CD14-positive monocyte (primary cell): Measurements from ENCODE around the gene SULT1C3. TPM values are rescaled to one million over a fixed set of nuclear protein-coding genes. Genes with fewer than 3 reads are reported as not detected.

ENCODE experiments used
- DNase-seq, 3 donors: peaks; one replicate each; pipeline ENCODE4 v3.0.0-alpha.2; 2011 to 2022
- H2AFZ ChIP-seq: 2 replicates; pipeline ENCODE4 v1.6.0; 2012; ENCODE audit warnings: mild to moderate bottlenecking, low read depth, low read length, inconsistent platforms; ENCODE audit not compliant: insufficient read depth, poor library complexity, severe bottlenecking
- H3K27ac ChIP-seq, 2 donors: 1 replicate in 1 of 2; 2 replicates in 1 of 2; pipeline ENCODE4 v1.5.1; 2012 to 2013; ENCODE audit warnings: low read length in 2 of 2, control low read depth in 1 of 2, inconsistent platforms in 1 of 2, low read depth in 1 of 2, mild to moderate bottlenecking in 1 of 2
- H3K27me3 ChIP-seq, 2 donors: one replicate each; pipeline versions ENCODE4 v1.6.0 to v1.6.1; 2011 to 2013; ENCODE audit warnings: low read length in 2 of 2; ENCODE audit not compliant: control insufficient read depth in 2 of 2, insufficient read depth in 2 of 2
- H3K36me3 ChIP-seq, 2 donors: replicated peaks in 1 of 2; 1 replicate in 1 of 2; 2 replicates in 1 of 2; pipeline versions ENCODE4 v1.5.1 to v1.6.1; 2012 to 2013; ENCODE audit warnings: low read length in 2 of 2, control low read depth in 1 of 2, inconsistent platforms in 1 of 2, mild to moderate bottlenecking in 1 of 2; ENCODE audit not compliant: insufficient read depth in 2 of 2, control insufficient read depth in 1 of 2
- H3K4me1 ChIP-seq, 2 donors: 1 replicate in 1 of 2; 2 replicates in 1 of 2; pipeline versions ENCODE4 v1.5.1 to v1.6.1; 2012 to 2013; ENCODE audit warnings: low read length in 2 of 2, control low read depth in 1 of 2, inconsistent platforms in 1 of 2, mild to moderate bottlenecking in 1 of 2, moderate library complexity in 1 of 2; ENCODE audit not compliant: insufficient read depth in 2 of 2, control insufficient read depth in 1 of 2
- H3K4me2 ChIP-seq: replicated peaks from 2 replicates; pipeline ENCODE3; 2012; ENCODE audit warnings: low read length, moderate library complexity, mild to moderate bottlenecking; ENCODE audit not compliant: poor library complexity, severe bottlenecking; ENCODE audit errors: extremely low read depth
- H3K4me3 ChIP-seq, 3 experiments: fragments of 200-600 bp in 1 of 3; sonication (generic) in 1 of 3; replicated peaks in 1 of 3; 1 replicate in 2 of 3; 2 replicates in 1 of 3; pipeline ENCODE4 v1.5.1; 2011 to 2013; ENCODE audit warnings: low read length in 3 of 3, mild to moderate bottlenecking in 3 of 3, control low read depth in 2 of 3, low read depth in 2 of 3, inconsistent platforms in 1 of 3, moderate library complexity in 1 of 3
- H3K79me2 ChIP-seq: 2 replicates; pipeline ENCODE4 v1.6.0; 2012; ENCODE audit warnings: mild to moderate bottlenecking, control low read depth, inconsistent platforms, low read length, moderate library complexity; ENCODE audit not compliant: insufficient read depth
- H3K9ac ChIP-seq: 2 replicates; pipeline ENCODE4 v1.6.0; 2017; ENCODE audit warnings: low read length, mild to moderate bottlenecking; ENCODE audit not compliant: insufficient read depth, poor library complexity, severe bottlenecking
- H3K9me3 ChIP-seq, 2 donors: replicated peaks in 1 of 2; 1 replicate in 1 of 2; 2 replicates in 1 of 2; pipeline versions ENCODE4 v1.5.1 to v1.6.1; 2012 to 2013; ENCODE audit warnings: low read length in 2 of 2, control low read depth in 1 of 2; ENCODE audit not compliant: control insufficient read depth in 1 of 2, insufficient read depth in 1 of 2
- H4K20me1 ChIP-seq: 2 replicates; pipeline ENCODE4 v1.6.0; 2012; ENCODE audit warnings: mild to moderate bottlenecking, low read length, control low read depth, moderate library complexity; ENCODE audit not compliant: insufficient read depth
- H3K27ac Mint-ChIP-seq, 7 donors: one replicate each; pipeline ENCODE4 v1.8.0; 2020; ENCODE audit warnings: mild to moderate bottlenecking in 7 of 7, mixed read lengths in 7 of 7, moderate library complexity in 6 of 7, inconsistent platforms in 2 of 7
- H3K27me3 Mint-ChIP-seq, 3 donors: one replicate each; pipeline ENCODE4 v1.8.0; 2021 to 2022; ENCODE audit warnings: low read depth in 3 of 3, mild to moderate bottlenecking in 3 of 3, mixed read lengths in 3 of 3, moderate library complexity in 3 of 3, inconsistent platforms in 1 of 3
- H3K36me3 Mint-ChIP-seq, 2 donors: one replicate each; pipeline ENCODE4 v1.8.0; 2020; ENCODE audit warnings: mixed read lengths in 2 of 2, inconsistent platforms in 1 of 2, mild to moderate bottlenecking in 1 of 2
- H3K4me1 Mint-ChIP-seq: one replicate; pipeline ENCODE4 v1.8.0; 2020; ENCODE audit warnings: mild to moderate bottlenecking, mixed read lengths
- H3K4me3 Mint-ChIP-seq, 2 donors: one replicate each; pipeline ENCODE4 v1.8.0; 2020; ENCODE audit warnings: mild to moderate bottlenecking in 2 of 2, mixed read lengths in 2 of 2, moderate library complexity in 1 of 2
- H3K9me3 Mint-ChIP-seq, 7 donors: one replicate each; pipeline ENCODE4 v1.8.0; 2020 to 2022; ENCODE audit warnings: mixed read lengths in 7 of 7, mild to moderate bottlenecking in 6 of 7, moderate library complexity in 6 of 7, inconsistent platforms in 2 of 7
- WGBS: methylation state at CpG from one replicate; pipeline ENCODE4 v1.1.5; 2013; ENCODE audit warnings: missing lambda C conversion rate; ENCODE audit not compliant: insufficient coverage; 5-methylcytosine and 5-hydroxymethylcytosine counted together
- intact Hi-C, 2 donors: fragments of 100-400 bp; cut with micrococcal nuclease; formaldehyde crosslinking; loops; one replicate each; pipeline versions ENCODE4 v1.15.0 to v1.15.1; 2023
- polyA plus RNA-seq, 3 donors: library from polyadenylated mRNA; depleted of rRNA in 1 of 3; unstranded in 2 of 3; stranded (reverse) in 1 of 3; fragments of 300-500 nt in 2 of 3; fragments of >200 nt in 1 of 3; fragmentation: Illumina TruSeq in 2 of 3; gene quantifications; 1 replicate in 2 of 3; 2 replicates in 1 of 3; pipeline ENCODE4 v1.2.3, GENCODE V29; 2012 to 2021
- TF ChIP-seq, protein P1 (sequence below): fragments of 200-600 bp; IDR thresholded peaks from one replicate; pipeline ENCODE4 v1.8.0; 2022; ENCODE audit warnings: antibody characterized with exemption, mild to moderate bottlenecking

The SULT1C3 gene
- polyA plus RNA-seq, 3 donors = not detected

GRCh38 chr2:108267101-108267500 lies 27.3 kb downstream of the SULT1C3 start:
- H3K4me3 ChIP-seq = no peak overlapping the region
- H3K36me3 Mint-ChIP-seq = no peaks in the 10 kb centered on the region
- no peaks in the 10 kb centered on the region for H3K36me3 ChIP-seq
- WGBS = 0% methylated on average over 3 of the region's 5 CpGs
- TF ChIP-seq, protein P1, sequence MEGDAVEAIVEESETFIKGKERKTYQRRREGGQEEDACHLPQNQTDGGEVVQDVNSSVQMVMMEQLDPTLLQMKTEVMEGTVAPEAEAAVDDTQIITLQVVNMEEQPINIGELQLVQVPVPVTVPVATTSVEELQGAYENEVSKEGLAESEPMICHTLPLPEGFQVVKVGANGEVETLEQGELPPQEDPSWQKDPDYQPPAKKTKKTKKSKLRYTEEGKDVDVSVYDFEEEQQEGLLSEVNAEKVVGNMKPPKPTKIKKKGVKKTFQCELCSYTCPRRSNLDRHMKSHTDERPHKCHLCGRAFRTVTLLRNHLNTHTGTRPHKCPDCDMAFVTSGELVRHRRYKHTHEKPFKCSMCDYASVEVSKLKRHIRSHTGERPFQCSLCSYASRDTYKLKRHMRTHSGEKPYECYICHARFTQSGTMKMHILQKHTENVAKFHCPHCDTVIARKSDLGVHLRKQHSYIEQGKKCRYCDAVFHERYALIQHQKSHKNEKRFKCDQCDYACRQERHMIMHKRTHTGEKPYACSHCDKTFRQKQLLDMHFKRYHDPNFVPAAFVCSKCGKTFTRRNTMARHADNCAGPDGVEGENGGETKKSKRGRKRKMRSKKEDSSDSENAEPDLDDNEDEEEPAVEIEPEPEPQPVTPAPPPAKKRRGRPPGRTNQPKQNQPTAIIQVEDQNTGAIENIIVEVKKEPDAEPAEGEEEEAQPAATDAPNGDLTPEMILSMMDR = no peak
- H3K9me3 Mint-ChIP-seq = peaks cover 0 to 1% (median 0%) of the 10 kb centered on the region in 7 donors
- H3K4me2 ChIP-seq = no peak overlapping the region
- H3K9me3 ChIP-seq = no peaks in the 10 kb centered on the region
- H4K20me1 ChIP-seq = no peaks in the 10 kb centered on the region
- DNase-seq = peak; percentile 19 to 72 (median 41)
- no peak overlapping the region for H3K4me3 Mint-ChIP-seq
- no peaks in the 10 kb centered on the region for H3K4me1 ChIP-seq
- H3K4me1 Mint-ChIP-seq = peaks cover 11% of the 10 kb centered on the region
- H3K9ac ChIP-seq = no peak overlapping the region
- H3K27me3 Mint-ChIP-seq = no peaks in the 10 kb centered on the region
- intact Hi-C loops = no loop called here
- no peak overlapping the region for H3K27ac ChIP-seq
- H3K27me3 ChIP-seq = no peaks in the 10 kb centered on the region
- no peak overlapping the region for H2AFZ ChIP-seq
- H3K27ac Mint-ChIP-seq = no peak overlapping the region
- no peaks in the 10 kb centered on the region for H3K79me2 ChIP-seq

DNA sequence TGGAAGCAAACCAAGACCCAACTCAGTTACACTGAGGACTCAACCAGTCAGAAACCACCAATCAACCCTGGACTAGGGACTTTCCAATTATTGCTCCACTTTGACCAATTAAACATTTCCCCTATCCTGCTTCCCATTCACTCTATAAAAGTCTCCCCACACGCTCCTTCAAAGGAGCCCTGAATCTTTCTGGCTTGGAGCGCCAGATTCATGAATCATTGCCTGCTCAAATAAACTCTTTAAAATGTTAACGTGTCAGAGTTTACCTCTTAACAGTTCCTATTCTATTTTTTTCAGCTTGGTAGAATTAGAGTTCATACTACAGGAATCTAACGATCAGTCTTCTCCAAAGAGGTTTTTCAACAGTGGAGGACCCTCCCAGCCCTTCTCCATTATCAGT lies 28.2 kb downstream of the SULT1C3 start:
- no peaks in the 10 kb centered on the region for H3K27me3 ChIP-seq
- WGBS = 40% methylated on average over 1 of the region's 4 CpGs
- no peaks in the 10 kb centered on the region for H3K36me3 Mint-ChIP-seq
- no peaks in the 10 kb centered on the region for H4K20me1 ChIP-seq
- H3K79me2 ChIP-seq = no peaks in the 10 kb centered on the region
- no peak overlapping the region for H3K4me3 ChIP-seq
- no peaks in the 10 kb centered on the region for H3K4me1 ChIP-seq
- peak in 1 of 3 donors; percentile 39 for DNase-seq
- H2AFZ ChIP-seq = no peak overlapping the region
- TF ChIP-seq, protein P1 = no peak
- peaks cover 0 to 1% (median 0%) of the 10 kb centered on the region in 7 donors for H3K9me3 Mint-ChIP-seq
- H3K4me1 Mint-ChIP-seq = peaks cover 11% of the 10 kb centered on the region
- no peak overlapping the region for H3K9ac ChIP-seq
- no peak overlapping the region for H3K27ac ChIP-seq
- H3K27me3 Mint-ChIP-seq = peaks cover 0 to 2% (median 0%) of the 10 kb centered on the region in 3 donors
- intact Hi-C loops = no loop called here
- H3K4me2 ChIP-seq = no peak overlapping the region
- H3K9me3 ChIP-seq = no peaks in the 10 kb centered on the region
- no peaks in the 10 kb centered on the region for H3K36me3 ChIP-seq
- no peak overlapping the region for H3K4me3 Mint-ChIP-seq
- peak overlapping the region in 1 of 7 donors; percentile 5 for H3K27ac Mint-ChIP-seq
